Naive B cell (primary cell): Measurements from ENCODE around the gene KIAA0586. TPM values are rescaled to one million over a fixed set of nuclear protein-coding genes. Genes with fewer than 3 reads are reported as not detected.
A peak's percentile ranks its signal among the peaks of the same experiment; 100 is the strongest.
"Not testable (repeated sequence)": the region's sequence is repeated elsewhere in the genome, so short reads cannot be mapped to it uniquely, and the experiment has no call there.

Experiments
- ATAC-seq, 2 donors: fragments of 150-1000 bp; cut with Tn5 transposase; 2 replicates each; pipeline ENCODE4 v1.10.0; 2021; ENCODE audit warnings: low read depth in 2 of 2, mild to moderate bottlenecking in 2 of 2, moderate library complexity in 2 of 2
- DNase-seq: peaks from one replicate; pipeline ENCODE4 v3.0.0; 2022
- H3K27ac Mint-ChIP-seq, 6 donors: one replicate each; pipeline ENCODE4 v1.8.0; 2020 to 2022; ENCODE audit warnings: mild to moderate bottlenecking in 6 of 6, mixed read lengths in 6 of 6, moderate library complexity in 5 of 6, inconsistent platforms in 2 of 6
- H3K27me3 Mint-ChIP-seq, 3 donors: one replicate each; pipeline ENCODE4 v1.8.0; 2021 to 2022; ENCODE audit warnings: mixed read lengths in 3 of 3, mild to moderate bottlenecking in 1 of 3
- H3K36me3 Mint-ChIP-seq, 2 donors: one replicate each; pipeline ENCODE4 v1.8.0; 2020 to 2022; ENCODE audit warnings: mixed read lengths in 2 of 2, inconsistent platforms in 1 of 2, mild to moderate bottlenecking in 1 of 2
- H3K4me1 Mint-ChIP-seq, 3 donors: one replicate each; pipeline ENCODE4 v1.8.0; 2020 to 2022; ENCODE audit warnings: mixed read lengths in 3 of 3, inconsistent platforms in 1 of 3, mild to moderate bottlenecking in 1 of 3, moderate library complexity in 1 of 3
- H3K4me3 Mint-ChIP-seq, 8 donors: one replicate each; pipeline ENCODE4 v1.8.0; 2020 to 2022; ENCODE audit warnings: mild to moderate bottlenecking in 8 of 8, mixed read lengths in 8 of 8, moderate library complexity in 8 of 8, inconsistent platforms in 2 of 8
- H3K9me3 Mint-ChIP-seq, 7 donors: one replicate each; pipeline ENCODE4 v1.8.0; 2020 to 2022; ENCODE audit warnings: mixed read lengths in 7 of 7, mild to moderate bottlenecking in 5 of 7, inconsistent platforms in 2 of 7, moderate library complexity in 1 of 7
- polyA plus RNA-seq, 6 donors: library from polyadenylated mRNA; unstranded; fragments of 300-500 nt; fragmentation: Illumina TruSeq; gene quantifications; one replicate each; pipeline ENCODE4 v1.2.3, GENCODE V29; 2021; ENCODE audit warnings: low read depth in 6 of 6

The KIAA0586 gene
- 10 to 100 TPM in 5 of 6 donors, 1 to 10 TPM in 1; 8.3 to 26.1 (median 21.3) TPM for polyA plus RNA-seq

DNA sequence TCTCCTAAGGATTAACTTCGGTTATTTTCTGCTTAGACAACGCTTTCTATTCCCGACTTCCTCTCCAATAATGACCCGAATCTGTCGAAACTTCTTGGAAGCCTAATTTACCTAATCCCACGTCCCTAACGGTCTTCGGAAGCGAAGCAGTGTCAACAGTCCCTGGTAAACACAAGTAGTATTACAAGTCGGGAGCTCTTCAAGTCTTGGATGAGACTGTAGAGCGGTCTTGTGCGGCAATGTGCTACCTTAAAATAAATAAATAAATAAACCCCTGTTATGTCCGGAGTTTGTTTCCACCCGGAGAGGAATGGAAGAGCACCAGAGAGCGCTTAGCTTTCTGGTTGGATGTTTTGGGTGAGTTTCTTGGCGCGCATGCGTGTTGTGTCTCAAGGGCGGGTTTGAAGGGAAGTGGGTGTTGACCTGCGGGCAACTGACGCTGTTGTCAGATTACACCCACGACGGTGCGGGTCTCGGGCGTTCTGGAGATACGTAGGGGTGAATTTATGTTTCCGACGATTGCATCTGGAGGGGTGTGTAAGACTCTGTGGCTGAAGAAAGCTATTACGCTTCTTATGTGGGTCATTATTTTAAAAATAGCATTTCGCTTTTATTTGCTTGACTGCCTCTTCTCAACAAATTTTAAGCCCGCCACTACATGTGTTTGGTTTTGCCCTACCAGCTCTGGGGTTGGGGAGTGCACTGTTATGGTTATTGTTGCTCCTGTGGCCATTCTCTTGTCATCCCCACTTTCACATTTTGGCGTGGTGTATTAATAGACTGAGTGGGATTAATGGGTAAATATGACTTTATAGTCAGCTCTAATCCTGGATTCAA is at the start of gene KIAA0586, which contains the start of gene TIMM9:
Gene KIAA0586, plus strand, starts transcription at position 439 of the 837 bp plus-strand sequence. CDS start 546 bp downstream, outside the sequence.
Gene TIMM9, minus strand, starts transcription at position 251 of the 837 bp plus-strand sequence. CDS start 15,586 bp downstream, outside the sequence.
- Mint-ChIP-seq H3K36me3 (no peaks in the 10 kb centered on the region), H3K4me3 (peak within 1 kb of the TSS; percentile 73 to 98 (median 92)), H3K9me3 (no peaks in the 10 kb centered on the region), H3K27me3 (no peaks in the 10 kb centered on the region), H3K4me1 (peaks cover 11 to 40% (median 20%) of the 10 kb centered on the region in 3 donors), H3K27ac (peak within 1 kb of the TSS; percentile 91 to 99 (median 97))
- ATAC-seq: peak; percentile 93 to 95
- DNase-seq: peak; percentile 96

DNA sequence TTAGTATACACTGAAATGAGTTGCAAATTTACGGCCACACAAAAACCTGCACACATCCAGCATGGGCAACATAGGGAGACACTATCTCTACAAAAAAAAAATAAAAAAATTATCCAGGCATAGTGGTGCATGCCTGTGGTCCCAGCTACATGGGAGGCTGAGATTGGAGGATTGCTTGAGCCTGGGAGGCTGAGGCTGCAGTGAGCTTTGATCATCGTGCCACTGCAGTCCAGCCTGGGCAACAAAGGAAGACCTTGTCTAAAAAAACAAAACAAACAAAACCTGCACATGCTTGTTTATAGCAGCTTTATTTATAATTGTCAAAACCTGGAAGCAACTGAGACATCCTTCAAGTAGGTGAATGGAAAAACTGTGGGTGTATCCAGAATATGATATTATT is 36.7 kb upstream of the KIAA0586 start:
- Mint-ChIP-seq H3K4me1 (peaks cover 0 to 3% (median 0%) of the 10 kb centered on the region in 3 donors), H3K36me3 (no peaks in the 10 kb centered on the region), H3K27ac (no peak overlapping the region), H3K9me3 (no peaks in the 10 kb centered on the region), H3K27me3 (no peaks in the 10 kb centered on the region), H3K4me3 (no peak overlapping the region)
- ATAC-seq (no peak), DNase-seq (no peak)

DNA sequence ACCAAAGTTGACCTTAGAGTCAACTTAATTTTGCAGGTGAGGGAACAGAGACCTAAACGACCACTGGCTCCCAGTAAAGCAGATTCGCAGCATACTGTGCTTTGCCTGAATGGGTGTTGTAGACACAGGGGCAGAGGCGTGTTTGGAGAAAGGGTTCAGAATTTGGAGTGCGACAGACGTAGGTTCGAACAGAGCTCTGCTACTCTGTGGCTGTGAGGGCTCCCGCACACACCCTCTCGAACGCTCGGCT is 32.0 kb upstream of the KIAA0586 start:
- Mint-ChIP-seq H3K27ac (peak overlapping the region in 3 of 6 donors; percentile 50 to 88 (median 86)), H3K36me3 (no peaks in the 10 kb centered on the region), H3K4me3 (peak overlapping the region; percentile 74 to 93 (median 84)), H3K27me3 (no peaks in the 10 kb centered on the region), H3K4me1 (peaks cover 9 to 16% (median 15%) of the 10 kb centered on the region in 3 donors), H3K9me3 (no peaks in the 10 kb centered on the region)
- DNase-seq (no peak), ATAC-seq (no peak)

DNA sequence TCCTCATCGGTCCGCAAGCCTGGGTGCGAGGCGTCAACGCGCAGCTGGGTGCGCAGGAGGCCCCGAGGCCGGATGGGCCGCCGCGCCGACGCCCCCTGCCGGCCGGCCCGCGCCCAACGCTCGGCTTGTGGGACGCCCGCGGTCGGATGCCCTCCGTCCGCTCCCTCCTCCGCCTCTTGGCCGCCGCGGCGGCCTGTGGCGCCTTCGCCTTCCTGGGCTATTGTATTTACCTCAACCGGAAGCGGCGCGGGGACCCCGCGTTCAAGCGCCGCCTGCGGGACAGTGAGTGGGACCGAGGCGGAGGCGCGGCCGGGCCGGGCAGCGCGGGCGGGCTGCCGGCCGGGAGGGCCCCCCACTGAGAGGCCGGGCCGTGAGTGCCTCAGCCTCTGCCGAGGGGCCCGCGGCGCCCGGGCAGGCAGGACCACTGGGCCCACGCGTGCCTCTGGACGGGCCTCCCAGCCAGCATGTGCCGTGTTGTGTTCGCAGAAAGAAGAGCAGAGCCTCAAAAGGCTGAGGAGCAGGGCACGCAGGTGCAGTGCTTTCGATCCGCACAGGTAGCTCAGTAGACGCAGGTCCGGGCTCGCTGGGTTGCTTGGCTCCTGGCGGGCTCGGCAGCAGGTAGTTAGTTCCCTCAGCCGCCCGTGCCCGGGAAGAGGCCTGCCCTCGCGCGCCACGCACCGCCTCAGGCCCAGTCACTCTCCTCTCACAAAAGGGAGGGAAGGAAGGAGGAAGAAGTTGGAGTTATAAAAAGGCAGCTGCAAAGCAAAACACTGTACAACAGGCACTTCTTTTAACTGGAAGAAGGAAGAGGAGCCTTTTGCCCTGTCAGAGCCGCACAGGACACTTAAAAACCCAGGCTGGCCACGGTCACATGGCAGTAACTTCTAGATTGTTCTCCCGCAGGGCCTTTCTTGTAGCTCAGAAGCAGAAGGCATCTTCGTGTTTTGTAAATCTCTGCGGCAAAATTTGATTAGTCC is 31.4 kb upstream of the KIAA0586 start, which contains the start of gene TOMM20L:
Gene TOMM20L, plus strand, starts transcription at position 119 of the 977 bp plus-strand sequence. Its CDS starts 28 bp downstream, at position 147.
- Mint-ChIP-seq H3K36me3 (no peaks in the 10 kb centered on the region), H3K4me1 (peaks cover 9 to 16% (median 15%) of the 10 kb centered on the region in 3 donors), H3K9me3 (no peaks in the 10 kb centered on the region), H3K4me3 (peak within 1 kb of the TSS; percentile 81 to 93 (median 89)), H3K27ac (peak within 1 kb of the TSS; percentile 19 to 93 (median 80)), H3K27me3 (no peaks in the 10 kb centered on the region)
- DNase-seq (peak; percentile 78), ATAC-seq (peak; percentile 89 to 90)

DNA sequence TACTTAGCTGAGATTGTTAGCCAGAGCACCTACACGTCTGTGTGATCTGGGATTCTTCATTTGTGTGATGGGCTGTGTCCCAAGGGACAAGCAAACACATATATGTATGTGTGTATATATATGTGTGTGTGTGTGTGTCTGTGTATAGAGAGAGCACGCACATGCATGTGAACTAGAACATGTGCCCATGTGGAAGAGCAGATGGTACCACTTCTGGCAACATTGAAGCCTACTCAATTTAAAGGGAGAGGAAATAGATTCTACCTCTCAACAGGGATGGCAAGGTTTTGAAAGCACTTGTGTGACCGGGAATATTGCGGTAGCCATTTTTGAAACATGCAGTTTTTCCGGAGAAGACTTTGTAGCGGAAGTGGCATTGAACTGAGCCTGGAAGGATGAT is 30.4 kb upstream of the KIAA0586 start:
- DNase-seq: no peak
- no peaks in the 10 kb centered on the region for H3K27me3 Mint-ChIP-seq
- H3K9me3 Mint-ChIP-seq: no peaks in the 10 kb centered on the region
- no peak for ATAC-seq
- peaks cover 9 to 16% (median 15%) of the 10 kb centered on the region in 3 donors for H3K4me1 Mint-ChIP-seq
- no peaks in the 10 kb centered on the region for H3K36me3 Mint-ChIP-seq
- H3K27ac Mint-ChIP-seq: peak overlapping the region in 2 of 6 donors; percentile 36 to 88
- H3K4me3 Mint-ChIP-seq: peak overlapping the region; percentile 65 to 93 (median 84)

DNA sequence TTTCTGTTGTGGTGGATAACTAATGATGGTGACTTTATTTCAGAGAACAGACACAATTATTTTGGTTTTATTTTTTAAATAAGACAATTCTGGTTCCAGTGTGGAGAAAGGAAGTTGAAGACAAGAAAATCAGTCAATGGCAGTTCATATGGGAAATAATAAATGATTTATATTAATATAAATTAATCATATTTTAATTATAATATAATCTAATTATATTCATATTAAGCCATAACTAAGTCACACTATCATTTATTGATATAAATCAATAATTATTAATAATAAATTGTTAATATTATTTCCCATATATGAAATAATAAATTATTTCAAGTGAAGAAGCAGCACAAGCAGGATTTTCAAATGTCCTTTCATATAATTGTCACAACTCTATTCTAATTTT is 29.0 kb upstream of the KIAA0586 start:
- H3K36me3 Mint-ChIP-seq: no peaks in the 10 kb centered on the region
- H3K4me3 Mint-ChIP-seq: peak overlapping the region in 1 of 8 donors; percentile 84
- H3K27ac Mint-ChIP-seq: no peak overlapping the region
- H3K9me3 Mint-ChIP-seq: no peaks in the 10 kb centered on the region
- ATAC-seq (no peak), DNase-seq (no peak)
- H3K27me3 Mint-ChIP-seq: no peaks in the 10 kb centered on the region
- peaks cover 9 to 16% (median 15%) of the 10 kb centered on the region in 3 donors for H3K4me1 Mint-ChIP-seq

DNA sequence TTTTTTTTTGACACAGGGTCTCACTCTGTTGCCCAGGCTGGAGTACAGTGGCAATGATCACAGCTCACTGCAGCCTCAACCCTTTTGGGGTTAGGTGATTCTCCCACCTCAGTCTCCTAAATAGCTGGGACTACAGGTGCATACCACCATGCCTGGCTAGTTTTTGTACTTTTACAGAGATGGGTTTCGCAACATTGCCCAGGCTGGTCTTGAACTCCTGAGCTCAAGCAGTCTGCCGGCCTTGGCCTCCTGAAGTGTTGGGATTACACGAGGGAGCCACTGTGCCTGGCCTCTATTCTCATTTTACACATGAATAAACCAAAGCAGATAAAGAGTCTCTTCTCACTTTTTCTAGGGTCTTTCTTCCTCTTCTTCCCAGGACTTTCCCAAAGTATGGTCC is 28.6 kb upstream of the KIAA0586 start:
- no peak overlapping the region for H3K27ac Mint-ChIP-seq

DNA sequence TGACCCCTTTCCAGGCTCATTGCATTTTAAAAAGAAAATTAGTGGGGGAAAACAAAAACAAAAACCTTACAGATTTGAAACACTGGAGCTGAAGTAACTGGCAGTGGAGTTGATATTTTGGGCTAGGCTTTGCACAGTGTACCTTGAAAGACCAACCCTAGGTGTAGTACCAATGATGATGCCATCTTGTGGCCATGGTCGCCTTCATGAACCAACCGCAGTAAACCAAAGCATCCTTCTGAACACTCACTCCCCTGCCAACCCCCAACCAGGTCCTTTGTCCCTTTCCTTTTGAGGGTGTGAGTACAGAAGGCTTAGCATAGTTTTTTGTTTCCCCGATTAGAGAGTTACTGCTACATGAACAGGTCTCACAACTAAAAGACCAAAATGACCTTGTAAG is 25.9 kb upstream of the KIAA0586 start:
- Mint-ChIP-seq H3K27ac (peak overlapping the region in 1 of 6 donors; percentile 4), H3K9me3 (no peaks in the 10 kb centered on the region), H3K4me3 (no peak overlapping the region), H3K4me1 (peaks cover 4 to 10% (median 8%) of the 10 kb centered on the region in 3 donors), H3K36me3 (peaks cover 0 to 7% of the 10 kb centered on the region in 2 donors), H3K27me3 (no peaks in the 10 kb centered on the region)
- DNase-seq (no peak), ATAC-seq (peak in 1 of 2 donors; percentile 35)

More for the DNA sequence above, 28.6 kb upstream of the KIAA0586 start:
- ATAC-seq (no peak), DNase-seq (no peak)
- H3K36me3 Mint-ChIP-seq: no peaks in the 10 kb centered on the region
- no peaks in the 10 kb centered on the region for H3K27me3 Mint-ChIP-seq
- H3K4me3 Mint-ChIP-seq: no peak overlapping the region
- H3K9me3 Mint-ChIP-seq: no peaks in the 10 kb centered on the region
- peaks cover 9 to 16% (median 15%) of the 10 kb centered on the region in 3 donors for H3K4me1 Mint-ChIP-seq

DNA sequence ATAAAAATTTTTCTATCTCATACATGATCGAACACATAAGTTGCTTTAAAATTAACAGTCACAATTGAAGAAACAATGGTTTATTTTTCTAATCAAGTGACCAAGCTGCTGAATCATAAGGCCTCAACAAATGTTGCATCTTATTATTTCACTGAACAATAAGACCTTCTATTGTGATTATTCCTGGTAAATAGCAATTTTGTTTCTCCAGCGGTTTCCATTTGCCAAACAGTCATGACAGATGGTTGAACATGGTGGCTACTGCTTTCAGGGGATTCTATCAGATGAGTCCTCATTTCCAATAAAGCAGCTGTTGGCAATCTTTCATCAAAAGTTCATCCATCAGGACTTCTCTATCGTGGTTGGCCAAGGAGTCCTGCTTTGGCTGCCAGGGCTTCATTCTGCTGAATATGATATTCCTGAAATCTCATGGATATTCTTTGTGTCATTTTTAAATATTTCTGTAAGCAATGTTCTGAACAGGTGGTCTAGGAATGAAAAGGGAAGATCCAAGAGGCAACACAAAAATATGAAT is 18.8 kb upstream of the KIAA0586 start:
- H3K4me1 Mint-ChIP-seq: no peaks in the 10 kb centered on the region
- H3K9me3 Mint-ChIP-seq: no peaks in the 10 kb centered on the region
- H3K4me3 Mint-ChIP-seq: no peak overlapping the region
- ATAC-seq (no peak), DNase-seq (no peak)
- H3K36me3 Mint-ChIP-seq: peaks cover 7 to 22% of the 10 kb centered on the region in 2 donors
- H3K27ac Mint-ChIP-seq: no peak overlapping the region
- no peaks in the 10 kb centered on the region for H3K27me3 Mint-ChIP-seq

DNA sequence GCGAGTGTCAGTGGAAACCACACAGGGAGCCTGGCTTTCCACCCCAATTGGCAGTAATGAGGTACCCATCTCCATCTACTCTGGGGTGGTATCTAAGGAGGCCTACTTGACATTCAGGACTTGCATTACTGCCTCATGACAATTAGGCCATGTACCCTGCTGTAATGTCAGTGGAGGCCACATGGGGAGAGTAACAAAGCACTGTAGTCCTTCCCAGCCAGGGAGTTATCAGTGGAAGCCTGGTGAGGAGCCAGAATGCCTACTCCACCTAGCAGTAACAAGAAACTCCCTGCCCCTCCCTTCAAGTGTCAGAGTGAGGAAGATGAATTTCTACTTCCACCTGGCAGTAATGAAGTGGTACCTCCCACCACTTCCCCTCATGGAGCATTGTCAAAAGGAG is 12.7 kb upstream of the KIAA0586 start:
- Mint-ChIP-seq H3K27ac (peak overlapping the region in 3 of 6 donors; percentile 20 to 90 (median 21)), H3K4me3 (no peak overlapping the region), H3K9me3 (peaks cover 0 to 4% (median 0%) of the 10 kb centered on the region in 7 donors), H3K27me3 (no peaks in the 10 kb centered on the region), H3K4me1 (peaks cover 19 to 22% (median 21%) of the 10 kb centered on the region in 3 donors), H3K36me3 (peaks cover 26% of the 10 kb centered on the region in 2 donors)
- ATAC-seq: no peak
- DNase-seq: no peak

DNA sequence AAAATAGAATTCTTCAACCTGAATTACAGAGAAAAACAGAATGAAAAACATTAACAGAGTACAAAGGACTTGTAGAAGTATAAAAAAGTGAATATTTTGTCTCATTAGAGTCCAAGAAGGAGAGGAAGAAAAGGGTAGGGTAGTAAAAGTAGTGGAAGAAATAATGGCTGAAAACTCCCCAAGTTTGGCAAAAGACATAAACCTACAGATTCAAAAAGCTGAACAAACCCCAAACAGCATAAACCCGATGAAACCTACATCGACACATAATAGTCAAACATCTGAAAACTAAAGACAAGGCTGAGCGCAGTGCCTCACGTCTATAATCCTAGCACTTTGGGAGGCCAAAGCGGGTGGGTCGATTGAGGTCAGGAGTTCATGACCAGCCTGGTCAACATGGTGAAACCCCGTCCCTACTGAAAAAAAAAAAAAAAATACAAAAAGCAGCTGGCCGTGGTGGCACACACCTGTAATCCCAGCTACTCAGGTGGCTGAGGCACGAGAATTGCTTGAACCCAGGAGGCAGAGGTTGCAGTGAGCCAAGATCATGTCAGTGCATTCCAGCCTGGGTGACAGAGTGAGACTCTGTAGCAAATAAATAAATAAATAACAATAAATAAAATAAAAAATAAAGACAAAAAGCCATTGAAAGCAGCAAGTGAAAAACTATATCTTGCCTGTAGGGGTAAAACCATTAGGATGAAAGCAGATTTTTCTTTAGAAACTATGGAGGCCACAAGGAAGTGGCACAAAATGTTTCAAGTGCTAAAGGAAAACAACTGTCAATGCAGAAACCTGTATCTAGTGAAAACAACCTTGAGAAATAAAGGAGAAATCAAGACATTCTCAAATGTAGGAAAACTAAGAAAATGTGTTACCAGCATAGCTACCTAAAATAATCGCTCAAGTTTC is 11.6 kb upstream of the KIAA0586 start:
- Mint-ChIP-seq H3K27ac (peak overlapping the region in 2 of 6 donors; percentile 21 to 73), H3K9me3 (peaks cover 0 to 4% (median 0%) of the 10 kb centered on the region in 7 donors), H3K4me3 (no peak overlapping the region)

DNA sequence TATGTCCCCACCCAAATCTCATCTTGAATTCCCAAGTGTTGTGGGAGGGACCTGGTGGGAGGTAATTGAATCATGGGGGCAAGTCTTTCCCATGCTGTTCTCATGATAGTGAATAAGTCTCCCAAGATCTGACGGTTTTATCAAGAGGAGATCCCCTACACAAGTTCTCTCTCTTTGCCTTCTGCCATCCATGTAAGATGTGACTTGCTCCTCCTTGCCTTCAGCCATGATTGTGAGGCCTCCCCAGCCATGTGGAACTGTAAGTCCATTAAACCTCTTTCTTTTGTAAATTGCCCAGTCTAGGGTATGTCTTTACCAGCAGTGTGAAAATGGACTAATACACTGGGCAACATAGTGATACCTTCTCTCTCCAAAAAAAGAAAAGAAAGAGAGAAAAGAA is 10.6 kb upstream of the KIAA0586 start:
- H3K27me3 Mint-ChIP-seq, ATAC-seq, DNase-seq, H3K4me3 Mint-ChIP-seq, H3K9me3 Mint-ChIP-seq: not testable (repeated sequence)
- peaks cover 21 to 26% of the 10 kb centered on the region in 2 donors for H3K36me3 Mint-ChIP-seq
- H3K4me1 Mint-ChIP-seq: peaks cover 19 to 22% (median 21%) of the 10 kb centered on the region in 3 donors
- H3K27ac Mint-ChIP-seq: peak overlapping the region in 2 of 6 donors; percentile 10 to 75

More for the DNA sequence above, 11.6 kb upstream of the KIAA0586 start:
- H3K27me3 Mint-ChIP-seq: no peaks in the 10 kb centered on the region
- H3K36me3 Mint-ChIP-seq: peaks cover 21 to 26% of the 10 kb centered on the region in 2 donors
- ATAC-seq (no peak), DNase-seq (no peak)
- peaks cover 19 to 22% (median 21%) of the 10 kb centered on the region in 3 donors for H3K4me1 Mint-ChIP-seq
